A549 (cell line): ENCODE results near the gene ODC1. TPM values are rescaled to one million over a fixed set of nuclear protein-coding genes. Genes with fewer than 3 reads are reported as not detected.

Source experiments
- ATAC-seq, 2 experiments: fragments of 200-7000 bp in 1 of 2; fragments of >200 bp in 1 of 2; cut with Nextera tagmentation in 1 of 2; cut with Tn5 transposase in 1 of 2; 3 replicates each; pipeline versions ENCODE4 v1.8.0 to v1.9.1; 2018 to 2020; ENCODE audit warnings: mild to moderate bottlenecking in 1 of 2, moderate library complexity in 1 of 2
- CTCF ChIA-PET: fragments of 300-600 bp; sonication (Branson Sonifier 250); formaldehyde crosslinking; extraction: SDS; loops from one replicate; lab custom pipeline; 2021; ENCODE audit warnings: antibody characterized with exemption, inconsistent platforms; lab: Yijun Ruan, JAX
- POLR2A ChIA-PET: fragments of 350-600 bp; formaldehyde crosslinking; extraction: SDS; loops from one replicate; lab custom pipeline; 2021; ENCODE audit warnings: antibody characterized with exemption, inconsistent platforms; lab: Yijun Ruan, JAX
- DNase-seq, 2 experiments: peaks; one replicate each; pipeline versions ENCODE4 v3.0.0 to v3.0.0-alpha.2; 2011 to 2016; ENCODE audit warnings: low read depth in 1 of 2, low spot score in 1 of 2
- FAIRE-seq: peaks from 2 replicates; lab custom pipeline; 2011; peaks lifted over from hg19 to GRCh38; lab: Jason Lieb, UNC
- H3K27ac ChIP-seq, 2 experiments: fragments of >200 bp; sonication (Bioruptor Twin); formaldehyde crosslinking; 3 replicates each; pipeline ENCODE4 v1.5.1; 2016 to 2017
- H3K4me1 ChIP-seq: fragments of >200 bp; sonication (Bioruptor Twin); formaldehyde crosslinking; 3 replicates; pipeline ENCODE4 v1.6.1; 2016
- H3K4me2 ChIP-seq: fragments of >200 bp; sonication (Bioruptor Twin); formaldehyde crosslinking; 3 replicates; pipeline ENCODE4 v1.6.1; 2016
- H3K4me3 ChIP-seq: fragments of >200 bp; sonication (Bioruptor Twin); formaldehyde crosslinking; 3 replicates; pipeline ENCODE4 v1.5.1; 2016
- H3K9me3 ChIP-seq: fragments of >200 bp; sonication (Bioruptor Twin); formaldehyde crosslinking; 3 replicates; pipeline ENCODE4 v1.6.1; 2016
- CBX8 ChIP-seq: fragments of 200-600 bp; sonication (generic); IDR thresholded peaks from 2 replicates; pipeline ENCODE4 v1.6.1; 2016
- CEBPB ChIP-seq, 2 experiments: fragments of >200 bp in 1 of 2; sonication (Bioruptor Twin) in 1 of 2; formaldehyde crosslinking in 1 of 2; IDR thresholded peaks; 2 replicates each; pipeline ENCODE4 v1.6.1; 2012 to 2016
- CHD4 ChIP-seq: fragments of 200-600 bp; sonication (generic); IDR thresholded peaks from 2 replicates; pipeline ENCODE4 v1.6.1; 2016; ENCODE audit warnings: antibody characterized with exemption, mild to moderate bottlenecking, borderline replicate concordance
- EHMT2 ChIP-seq: fragments of 200-600 bp; sonication (generic); IDR thresholded peaks from 2 replicates; pipeline ENCODE4 v1.6.1; 2016; ENCODE audit warnings: antibody characterized with exemption, low read depth, mild to moderate bottlenecking, moderate library complexity
- ELK1 ChIP-seq: fragments of 150-350 bp; IDR thresholded peaks from 2 replicates; pipeline ENCODE4 v1.6.1; 2014; ENCODE audit warnings: low read depth, mild to moderate bottlenecking, low read length
- ESRRA ChIP-seq: fragments of 150-350 bp; IDR thresholded peaks from 2 replicates; pipeline ENCODE4 v1.6.1; 2014; ENCODE audit warnings: mild to moderate bottlenecking, low read length, borderline replicate concordance
- HEYL ChIP-seq: fragments of 250-450 bp; sonication (Bioruptor Pico); IDR thresholded peaks from 2 replicates; pipeline ENCODE4 v1.8.0; 2021; ENCODE audit warnings: mild to moderate bottlenecking, moderate library complexity
- HOXB13 ChIP-seq: fragments of 250-450 bp; sonication (Bioruptor Pico); IDR thresholded peaks from 2 replicates; pipeline ENCODE4 v1.5.0; 2020; ENCODE audit warnings: low read depth, mild to moderate bottlenecking, moderate library complexity
- HOXB5 ChIP-seq: fragments of 250-450 bp; sonication (Bioruptor Pico); IDR thresholded peaks from 2 replicates; pipeline ENCODE4 v1.5.0; 2020; ENCODE audit warnings: mild to moderate bottlenecking, moderate library complexity
- JUN ChIP-seq, 2 experiments: fragments of >200 bp; sonication (Bioruptor Twin); formaldehyde crosslinking; IDR thresholded peaks; 2 replicates in 1 of 2; 3 replicates in 1 of 2; pipeline ENCODE4 v1.6.1; 2016 to 2017
- JUNB ChIP-seq: fragments of >200 bp; sonication (Bioruptor Twin); formaldehyde crosslinking; IDR thresholded peaks from 2 replicates; pipeline ENCODE4 v1.6.1; 2016
- KDM1A ChIP-seq: fragments of 200-600 bp; sonication (generic); IDR thresholded peaks from 2 replicates; pipeline ENCODE4 v1.6.1; 2016; ENCODE audit warnings: low read depth, mild to moderate bottlenecking
- KDM5A ChIP-seq: fragments of 200-600 bp; sonication (generic); IDR thresholded peaks from 2 replicates; pipeline ENCODE4 v1.6.1; 2016; ENCODE audit warnings: antibody characterized with exemption, mild to moderate bottlenecking
- NFE2L2 ChIP-seq: fragments of 150-350 bp; conservative IDR thresholded peaks from 2 replicates; pipeline ENCODE4 v1.6.1; 2014; ENCODE audit warnings: low read length
- POLR2AphosphoS2 ChIP-seq: conservative IDR thresholded peaks from 2 replicates; pipeline ENCODE4 v1.6.1; 2012; ENCODE audit warnings: low read length, improper control_type of control experiment, inconsistent platforms
- RCOR1 ChIP-seq: fragments of 150-350 bp; IDR thresholded peaks from 2 replicates; pipeline ENCODE4 v1.6.1; 2014; ENCODE audit warnings: antibody characterized with exemption, low read length, low read depth
- TP53 ChIP-seq: fragments of 250-450 bp; sonication (Bioruptor Pico); IDR thresholded peaks from 2 replicates; pipeline ENCODE4 v1.5.0; 2021; ENCODE audit warnings: mild to moderate bottlenecking, moderate library complexity
- ZNF302 ChIP-seq: fragments of 250-450 bp; sonication (Bioruptor Pico); IDR thresholded peaks from 2 replicates; pipeline ENCODE4 v1.9.0; 2021; ENCODE audit warnings: inconsistent platforms, mild to moderate bottlenecking, moderate library complexity
- WGBS: methylation state at CpG from one replicate; pipeline ENCODE4 v1.1.6; 2017; ENCODE audit errors: missing lambda C conversion rate; 5-methylcytosine and 5-hydroxymethylcytosine counted together
- polyA plus RNA-seq, 4 experiments: library from polyadenylated mRNA; depleted of rRNA in 3 of 4; stranded (reverse); fragments of >200 nt; fragmentation: RNase III in 1 of 4; extraction: RNeasy Plus Mini Kit Qiagen cat#74134 plus additional on column Dnase treatment in 1 of 4; gene quantifications; 2 replicates in 3 of 4; 3 replicates in 1 of 4; pipeline ENCODE4 v1.2.3, GENCODE V29; 2011 to 2017
- TF ChIP-seq, protein P1 (sequence below): fragments of >200 bp; sonication (Bioruptor Twin); formaldehyde crosslinking; IDR thresholded peaks from 3 replicates; pipeline ENCODE4 v1.5.1; 2016
- TF ChIP-seq, protein P2 (sequence below): IDR thresholded peaks from 2 replicates; pipeline ENCODE4 v1.6.1; 2012
- TF ChIP-seq, protein P3 (sequence below): IDR thresholded peaks from 2 replicates; pipeline ENCODE4 v1.6.1; 2012

The ODC1 gene
- polyA plus RNA-seq, 2 of the 4 experiments (the other 2 are of a cell fraction): 57.8 to 265 TPM

DNA sequence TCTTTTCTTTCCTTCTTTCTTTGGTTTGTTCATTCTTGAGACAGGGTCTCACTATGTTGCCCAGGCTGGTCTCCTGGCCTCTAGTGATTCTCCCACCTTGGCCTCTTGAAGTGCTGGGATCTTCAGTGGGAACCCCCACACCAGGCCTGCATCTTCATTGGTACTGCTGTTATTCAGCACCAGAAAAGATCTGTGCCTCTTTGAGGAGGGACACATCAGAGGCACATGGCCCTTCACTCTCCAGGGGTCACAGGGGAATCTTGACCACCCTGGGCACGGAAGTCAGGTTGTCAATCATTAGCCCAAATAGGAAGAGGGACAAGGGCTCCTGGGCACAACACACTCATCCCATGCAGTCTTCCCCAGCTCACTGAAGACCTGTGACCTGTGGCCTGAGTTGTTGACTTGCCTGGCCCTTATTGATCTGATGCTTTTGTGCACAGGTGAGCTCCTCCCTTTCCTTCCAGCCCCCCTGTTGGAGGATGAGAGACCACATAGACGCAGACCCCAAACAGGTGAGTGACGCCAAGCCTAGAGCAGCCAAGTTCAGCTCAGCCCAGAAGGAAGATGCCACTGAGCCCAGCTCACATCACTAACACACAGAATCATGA is 33.0 kb upstream of the ODC1 start:
- peaks cover 5% of the 10 kb centered on the region; the same call in 1 of the 3 replicates for H3K4me1 ChIP-seq
- no peak for FAIRE-seq
- H3K4me3 ChIP-seq: no peak overlapping the region
- no peak overlapping the region for H3K4me2 ChIP-seq
- ATAC-seq: no peak
- DNase-seq: no peak
- WGBS: 74% methylated on average over 3 of the region's 3 CpGs
- no peaks in the 10 kb centered on the region for H3K9me3 ChIP-seq
- POLR2A ChIA-PET: no interaction called here
- no peak overlapping the region for H3K27ac ChIP-seq
- CTCF ChIA-PET: interaction anchor here (0.6 to 2.5 kb wide), 7 partner anchors 9 to 612 kb away, joined by 3 to 8 read pairs (median 6); no protein-coding TSS in a partner anchor
- TF ChIP-seq KDM1A: no peak
- TF ChIP-seq HOXB13 (CRISPR knock-in tag): no peak
- TF ChIP-seq HEYL: no peak
- TF ChIP-seq NFE2L2: no peak

DNA sequence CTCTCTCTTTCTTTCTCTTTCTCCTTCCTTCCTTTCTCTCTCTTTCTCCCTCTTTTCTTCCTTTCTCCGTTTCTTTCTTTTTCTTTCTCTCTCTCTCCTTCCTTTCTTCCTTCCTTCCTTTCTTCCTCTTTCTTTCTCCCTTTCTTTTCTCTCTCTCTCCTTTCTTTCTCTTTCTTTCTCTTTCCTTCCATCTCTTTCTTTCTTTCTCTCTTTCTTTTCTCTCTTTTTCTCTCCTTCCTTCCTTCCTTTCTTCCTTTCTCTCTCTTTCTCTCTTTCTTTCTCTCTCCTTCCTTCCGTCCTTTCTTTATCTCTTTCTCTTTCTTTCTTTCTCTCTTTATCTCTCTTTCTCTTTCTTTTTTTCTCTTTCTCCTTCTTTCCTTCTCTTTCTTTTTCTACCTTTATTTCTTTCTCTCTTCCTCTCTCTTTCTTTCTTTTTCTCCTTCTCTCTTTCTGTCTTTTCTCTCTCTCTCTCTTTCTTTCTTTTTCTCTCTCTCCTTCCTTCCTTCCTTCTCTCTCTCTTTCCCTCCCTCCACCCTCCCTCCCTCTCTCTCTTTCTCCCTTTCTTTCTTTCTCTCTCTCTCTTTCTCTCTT is 32.3 kb upstream of the ODC1 start:
- no peak overlapping the region for H3K27ac ChIP-seq
- peaks cover 5% of the 10 kb centered on the region; the same call in 1 of the 3 replicates for H3K4me1 ChIP-seq
- TF ChIP-seq RCOR1 (no peak), ELK1 (no peak), CEBPB (IDR thresholded peaks at IDR 0.05) (no peak), CHD4 (no peak), KDM5A (no peak)
- ATAC-seq: no peak
- WGBS: 84% methylated on average over 2 of the region's 2 CpGs
- FAIRE-seq: no peak
- no peak overlapping the region for H3K4me3 ChIP-seq
- H3K4me2 ChIP-seq: no peak overlapping the region
- H3K9me3 ChIP-seq: no peaks in the 10 kb centered on the region
- DNase-seq: no peak
- CTCF ChIA-PET: interaction anchor here (1.1 to 1.5 kb wide), 2 partner anchors 13 to 45 kb away, joined by 5 to 6 read pairs; no protein-coding TSS in a partner anchor
- POLR2A ChIA-PET: no interaction called here

DNA sequence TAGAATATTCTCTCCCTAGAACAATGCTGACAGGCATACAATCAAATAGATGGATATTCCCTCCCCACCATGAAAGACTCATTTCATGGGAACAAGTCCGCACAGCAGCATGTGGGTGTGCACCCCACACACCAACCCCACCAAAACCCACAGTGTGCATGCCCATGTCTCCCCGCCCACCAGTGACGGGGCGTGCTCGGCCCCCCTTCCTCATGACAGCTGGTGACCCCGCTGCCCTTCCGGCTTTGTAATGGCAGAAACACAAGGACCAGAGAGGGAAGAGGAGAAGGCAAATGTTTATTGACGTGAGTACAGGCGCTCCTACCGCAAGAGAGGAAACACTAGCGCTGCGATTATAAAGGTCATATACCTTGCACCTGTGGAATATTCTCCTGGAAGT is 30.8 kb upstream of the ODC1 start:
- no peak overlapping the region for H3K4me3 ChIP-seq
- TF ChIP-seq POLR2AphosphoS2: no peak
- TF ChIP-seq JUN (IDR thresholded peaks at IDR 0.05): no peak
- TF ChIP-seq, protein P1, sequence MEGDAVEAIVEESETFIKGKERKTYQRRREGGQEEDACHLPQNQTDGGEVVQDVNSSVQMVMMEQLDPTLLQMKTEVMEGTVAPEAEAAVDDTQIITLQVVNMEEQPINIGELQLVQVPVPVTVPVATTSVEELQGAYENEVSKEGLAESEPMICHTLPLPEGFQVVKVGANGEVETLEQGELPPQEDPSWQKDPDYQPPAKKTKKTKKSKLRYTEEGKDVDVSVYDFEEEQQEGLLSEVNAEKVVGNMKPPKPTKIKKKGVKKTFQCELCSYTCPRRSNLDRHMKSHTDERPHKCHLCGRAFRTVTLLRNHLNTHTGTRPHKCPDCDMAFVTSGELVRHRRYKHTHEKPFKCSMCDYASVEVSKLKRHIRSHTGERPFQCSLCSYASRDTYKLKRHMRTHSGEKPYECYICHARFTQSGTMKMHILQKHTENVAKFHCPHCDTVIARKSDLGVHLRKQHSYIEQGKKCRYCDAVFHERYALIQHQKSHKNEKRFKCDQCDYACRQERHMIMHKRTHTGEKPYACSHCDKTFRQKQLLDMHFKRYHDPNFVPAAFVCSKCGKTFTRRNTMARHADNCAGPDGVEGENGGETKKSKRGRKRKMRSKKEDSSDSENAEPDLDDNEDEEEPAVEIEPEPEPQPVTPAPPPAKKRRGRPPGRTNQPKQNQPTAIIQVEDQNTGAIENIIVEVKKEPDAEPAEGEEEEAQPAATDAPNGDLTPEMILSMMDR: no peak
- TF ChIP-seq CBX8: no peak
- TF ChIP-seq EHMT2: no peak
- no peak for TF ChIP-seq TP53 (CRISPR knock-in tag)
- TF ChIP-seq, protein P2, sequence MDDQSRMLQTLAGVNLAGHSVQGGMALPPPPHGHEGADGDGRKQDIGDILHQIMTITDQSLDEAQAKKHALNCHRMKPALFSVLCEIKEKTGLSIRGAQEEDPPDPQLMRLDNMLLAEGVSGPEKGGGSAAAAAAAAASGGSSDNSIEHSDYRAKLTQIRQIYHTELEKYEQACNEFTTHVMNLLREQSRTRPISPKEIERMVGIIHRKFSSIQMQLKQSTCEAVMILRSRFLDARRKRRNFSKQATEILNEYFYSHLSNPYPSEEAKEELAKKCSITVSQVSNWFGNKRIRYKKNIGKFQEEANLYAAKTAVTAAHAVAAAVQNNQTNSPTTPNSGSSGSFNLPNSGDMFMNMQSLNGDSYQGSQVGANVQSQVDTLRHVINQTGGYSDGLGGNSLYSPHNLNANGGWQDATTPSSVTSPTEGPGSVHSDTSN: no peak
- TF ChIP-seq JUNB: no peak
- TF ChIP-seq ZNF302 (CRISPR knock-in tag): no peak
- TF ChIP-seq HOXB5 (CRISPR knock-in tag): no peak
- TF ChIP-seq, protein P3, sequence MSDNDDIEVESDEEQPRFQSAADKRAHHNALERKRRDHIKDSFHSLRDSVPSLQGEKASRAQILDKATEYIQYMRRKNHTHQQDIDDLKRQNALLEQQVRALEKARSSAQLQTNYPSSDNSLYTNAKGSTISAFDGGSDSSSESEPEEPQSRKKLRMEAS: no peak
- TF ChIP-seq NFE2L2: no peak
- TF ChIP-seq ESRRA: no peak
- no peak for TF ChIP-seq CHD4
- H3K27ac ChIP-seq: no peak overlapping the region
- WGBS: 87% methylated on average over 12 of the region's 12 CpGs
- ATAC-seq (no peak), DNase-seq (no peak), FAIRE-seq (no peak)
- H3K9me3 ChIP-seq: no peaks in the 10 kb centered on the region
- ChIA-PET CTCF (no interaction called here), POLR2A (no interaction called here)
- peaks cover 5% of the 10 kb centered on the region; the same call in 1 of the 3 replicates for H3K4me1 ChIP-seq
- no peak overlapping the region for H3K4me2 ChIP-seq
